ENCODE measurements around the gene RXRB. TPM values are rescaled to one million over a fixed set of nuclear protein-coding genes. Genes with fewer than 3 reads are reported as not detected.
"Not testable (repeated sequence)": the region's sequence is repeated elsewhere in the genome, so short reads cannot be mapped to it uniquely, and the experiment has no call there.

Gene RXRB
- total RNA-seq, 2 experiments from 2014 or later = 43.8 to 44.2 TPM

DNA sequence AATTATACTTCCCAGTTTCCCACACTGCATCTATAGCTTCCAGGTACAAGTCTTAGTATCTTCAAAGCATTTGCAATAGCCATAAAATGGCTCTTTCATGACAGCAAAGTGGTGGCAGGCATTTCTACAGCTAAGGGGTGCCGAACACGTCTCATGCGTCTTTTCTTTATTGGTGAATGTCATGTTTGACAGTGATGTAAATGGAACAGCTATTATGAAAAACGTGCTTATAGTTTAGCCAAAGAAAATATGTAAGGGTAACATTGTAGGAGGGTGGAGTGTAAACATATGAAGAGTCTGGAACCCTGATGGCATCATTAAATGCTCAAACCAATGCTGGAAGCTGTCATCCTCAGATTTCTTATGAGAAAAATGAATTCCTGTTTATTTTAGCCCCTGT lies 46.1 kb downstream of the RXRB start:
- CTCF ChIA-PET = interaction anchor here (0.8 to 0.9 kb wide), 2 partner anchors 10 to 140 kb away, joined by 3 to 4 read pairs; no protein-coding TSS in a partner anchor
- POLR2A ChIA-PET = no interaction called here

DNA sequence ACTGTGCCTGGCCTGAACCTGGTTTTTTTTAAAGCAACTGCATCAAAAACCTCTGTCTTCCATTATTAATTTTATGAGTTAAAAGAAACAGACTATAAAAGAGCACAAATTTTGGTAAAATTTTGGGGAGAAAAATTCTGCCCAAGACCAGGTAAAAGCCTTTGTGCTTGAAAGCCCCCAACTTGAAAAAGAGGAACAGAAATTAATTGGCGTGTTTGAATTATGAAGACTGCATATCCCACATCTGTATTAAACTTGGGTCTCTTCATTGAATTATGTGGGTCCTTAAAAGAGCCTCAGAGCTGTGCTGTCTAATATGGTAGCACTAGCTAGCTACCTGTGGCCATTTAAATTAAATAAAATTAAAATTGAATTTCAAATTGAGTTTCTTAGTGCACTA lies 49.4 kb downstream of the RXRB start:
- ChIA-PET CTCF (interaction anchor here (1.1 kb wide), 1 partner anchor 11 kb away, joined by 3 read pairs; no protein-coding TSS in a partner anchor), POLR2A (no interaction called here)

DNA sequence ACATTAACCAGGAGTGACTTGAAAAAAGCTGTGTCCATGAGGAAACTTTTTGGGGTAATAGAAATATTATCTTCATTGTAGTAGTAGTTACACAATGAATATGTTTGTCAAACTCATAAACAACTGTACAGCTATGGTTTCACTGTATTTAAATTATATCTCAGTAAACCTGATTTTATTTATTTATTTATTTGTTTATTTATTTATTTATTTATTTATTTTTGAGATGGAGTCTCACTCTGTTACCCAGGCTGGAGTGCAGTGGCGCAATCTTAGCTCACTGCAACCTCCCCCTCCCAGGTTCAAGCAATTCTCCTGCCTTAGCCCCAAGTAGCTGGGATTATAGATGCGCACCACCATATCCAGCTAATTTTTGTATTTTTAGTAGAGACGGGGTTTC lies 49.9 kb downstream of the RXRB start:
- POLR2A ChIA-PET = not testable (repeated sequence)
- CTCF ChIA-PET = interaction anchor here (1.9 kb wide), 1 partner anchor 43 kb away, joined by 4 read pairs; no protein-coding TSS in a partner anchor

DNA sequence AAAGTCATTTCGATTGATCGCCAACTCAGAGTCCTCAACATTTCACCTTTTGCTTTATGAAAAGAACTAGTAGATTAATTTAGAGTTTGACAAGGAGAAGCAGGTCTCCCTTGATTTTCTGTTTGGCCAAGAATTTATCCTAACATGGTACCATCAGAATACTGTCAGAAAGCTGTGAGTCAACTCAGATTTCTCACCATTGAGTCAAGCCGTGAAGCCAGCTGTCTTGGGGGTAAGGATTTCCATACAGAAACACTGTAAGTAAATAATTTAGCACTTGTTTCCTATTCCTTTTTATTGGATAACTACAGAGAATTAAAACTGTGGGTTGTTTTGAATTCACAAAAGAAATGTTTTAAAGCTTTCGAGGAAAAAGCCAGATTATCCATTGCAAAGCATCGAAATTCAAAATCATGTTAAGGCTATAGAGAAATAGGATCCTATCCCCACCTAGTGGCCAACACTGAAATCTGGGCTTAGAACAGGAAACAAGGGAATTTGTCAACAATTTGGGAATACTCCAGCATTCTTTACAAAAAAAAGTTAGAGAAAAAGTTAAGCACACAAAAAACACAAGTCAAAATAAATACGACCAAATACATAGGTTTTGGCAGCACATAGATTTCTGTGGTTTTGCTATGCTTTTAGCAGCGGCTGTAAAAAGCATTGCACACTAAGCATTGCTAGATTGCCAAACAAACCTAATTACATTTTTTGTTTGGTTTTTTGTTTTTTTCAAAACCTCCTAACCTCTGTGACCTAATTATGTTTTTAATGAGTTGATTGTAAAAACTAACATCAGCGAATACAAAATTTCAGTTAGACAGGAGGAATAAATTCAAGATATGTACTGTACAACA lies 52.4 kb downstream of the RXRB start:
- CTCF ChIA-PET = interaction anchor here (0.5 to 1.1 kb wide), 5 partner anchors 10 to 100 kb away, joined by 3 to 4 read pairs (median 3); no protein-coding TSS in a partner anchor
- POLR2A ChIA-PET = no interaction called here

DNA sequence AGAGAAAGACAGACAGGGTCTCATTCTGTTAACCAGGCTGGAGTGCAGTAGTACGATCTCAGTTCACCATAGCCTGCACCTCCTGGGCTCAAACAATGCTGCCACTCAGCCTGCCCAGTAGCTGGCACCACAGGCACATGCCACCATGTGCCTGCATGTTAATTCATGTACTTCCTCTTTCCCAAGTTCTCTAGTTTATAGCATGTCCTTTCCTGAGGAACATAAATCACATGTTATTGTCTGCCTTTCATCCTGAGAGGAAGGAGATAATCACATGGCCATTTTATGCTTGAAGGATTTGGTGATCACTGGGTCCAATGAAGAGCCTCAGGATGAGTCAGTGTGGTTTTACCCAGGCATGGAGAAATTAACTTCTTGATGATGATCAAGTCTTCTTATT lies 56.1 kb downstream of the RXRB start:
- CTCF ChIA-PET = interaction anchor here (1.3 kb wide), 1 partner anchor 136 kb away, joined by 3 read pairs; no protein-coding TSS in a partner anchor
- POLR2A ChIA-PET = no interaction called here

Other genes starting within 250 kb of the RXRB start
- 10 to 100 TPM in 1 of 2 experiments, 1 to 10 TPM in 1; 9.9 to 11.7 TPM for gene HLA-DMA, start 247.6 kb downstream of the RXRB start, total RNA-seq
- 100 to 1,000 TPM; 327 to 333 TPM for gene BRD2, start 232.1 kb downstream of the RXRB start, total RNA-seq
- 1 to 10 TPM; 3.6 to 4.8 TPM for gene HLA-DOA, start 191.1 kb downstream of the RXRB start, total RNA-seq
- gene HLA-DPA1, start 127.0 kb downstream of the RXRB start, total RNA-seq = 10 to 100 TPM; 43.5 to 46.9 TPM
- gene HLA-DPB1, start 124.7 kb downstream of the RXRB start, total RNA-seq = 10 to 100 TPM; 10.4 to 10.9 TPM
- gene COL11A2, start 8.2 kb downstream of the RXRB start, total RNA-seq = 1 to 10 TPM; 1.1 TPM
- gene SLC39A7, start 202 bp upstream of the RXRB start, total RNA-seq = 10 to 100 TPM; 60.1 to 62.4 TPM
- gene HSD17B8, start 4.0 kb upstream of the RXRB start, total RNA-seq = 10 to 100 TPM; 20.6 to 25.4 TPM
- gene RING1, start 7.8 kb upstream of the RXRB start, total RNA-seq = 10 to 100 TPM; 36.4 to 38.8 TPM
- 10 to 100 TPM; 45.3 to 48.0 TPM for gene VPS52, start 71.2 kb upstream of the RXRB start, total RNA-seq
- gene RPS18, start 71.4 kb upstream of the RXRB start, total RNA-seq = 1,000 to 10,000 TPM; 3,727 to 3,736 TPM
- gene B3GALT4, start 76.5 kb upstream of the RXRB start, total RNA-seq = 1 to 10 TPM; 2.6 to 3.2 TPM
- gene WDR46, start 88.6 kb upstream of the RXRB start, total RNA-seq = 100 to 1,000 TPM; 106 to 118 TPM
- 100 to 1,000 TPM; 118 to 120 TPM for gene PFDN6, start 88.9 kb upstream of the RXRB start, total RNA-seq
- 10 to 100 TPM; 22.2 to 23.2 TPM for gene RGL2, start 98.3 kb upstream of the RXRB start, total RNA-seq
- 100 to 1,000 TPM; 184 to 189 TPM for gene TAPBP, start 113.4 kb upstream of the RXRB start, total RNA-seq
- gene ZBTB22, start 117.1 kb upstream of the RXRB start, total RNA-seq = 1 to 10 TPM; 6.2 to 7.1 TPM
- 10 to 100 TPM; 87.5 to 96.3 TPM for gene DAXX, start 122.3 kb upstream of the RXRB start, total RNA-seq
- gene KIFC1, start 191.2 kb upstream of the RXRB start, total RNA-seq = 10 to 100 TPM; 58.6 to 63.9 TPM
- 10 to 100 TPM; 25.5 to 27.3 TPM for gene PHF1, start 210.3 kb upstream of the RXRB start, total RNA-seq
- gene CUTA, start 217.4 kb upstream of the RXRB start, total RNA-seq = 100 to 1,000 TPM; 138 to 144 TPM
- 10 to 100 TPM; 23.8 to 24.9 TPM for gene SYNGAP1, start 219.4 kb upstream of the RXRB start, total RNA-seq